ENCODE measurements around the gene COP1. TPM values are rescaled to one million over a fixed set of nuclear protein-coding genes. Genes with fewer than 3 reads are reported as not detected.

The COP1 gene
- total RNA-seq, 4 donors from 2014 or later = 37.7 to 51.4 (median 44.8) TPM

GRCh38 chr1:176222196-176222595, 15.1 kb upstream of the COP1 start:
- no peak overlapping the region for H3K27ac ChIP-seq
- no peaks in the 10 kb centered on the region for H3K9me3 ChIP-seq
- H3K4me1 ChIP-seq = no peaks in the 10 kb centered on the region
- no peak for TF ChIP-seq POLR2AphosphoS5 (IDR thresholded peaks at IDR 0.05)
- no peak for TF ChIP-seq CTCF (IDR thresholded peaks at IDR 0.05)
- TF ChIP-seq EP300 (IDR thresholded peaks at IDR 0.05) = no peak
- TF ChIP-seq POLR2A (IDR thresholded peaks at IDR 0.05) = no peak
- H3K36me3 ChIP-seq = no peaks in the 10 kb centered on the region
- H3K4me3 ChIP-seq = no peak overlapping the region
- H3K27me3 ChIP-seq = no peaks in the 10 kb centered on the region
- WGBS, 2 donors (ENCODE audit: low coverage in 1 of 2) = 40 to 62% methylated on average over 1 of the region's 1 CpG
- ATAC-seq = no peak

- WGBS, 2 donors (ENCODE audit: low coverage in 1 of 2) = 64 to 77% methylated on average over 4 to 7 of the region's 8 CpGs
- Histone ChIP-seq H3K27ac (no peak overlapping the region), H3K4me1 (no peaks in the 10 kb centered on the region), H3K27me3 (no peaks in the 10 kb centered on the region), H3K36me3 (no peaks in the 10 kb centered on the region), H3K4me3 (no peak overlapping the region), H3K9me3 (no peaks in the 10 kb centered on the region)
- ATAC-seq = no peak
- TF ChIP-seq POLR2A (IDR thresholded peaks at IDR 0.05) (no peak), POLR2AphosphoS5 (IDR thresholded peaks at IDR 0.05) (no peak), EP300 (IDR thresholded peaks at IDR 0.05) (no peak), CTCF (IDR thresholded peaks at IDR 0.05) (no peak)
Measured at GRCh38 chr1:176220100-176220689, 13.1 kb upstream of the COP1 start.

- H3K9me3 ChIP-seq = no peaks in the 10 kb centered on the region
- no peaks in the 10 kb centered on the region for H3K36me3 ChIP-seq
- ATAC-seq = no peak
- no peaks in the 10 kb centered on the region for H3K4me1 ChIP-seq
- no peak for TF ChIP-seq EP300 (IDR thresholded peaks at IDR 0.05)
- TF ChIP-seq CTCF (IDR thresholded peaks at IDR 0.05) = no peak
- TF ChIP-seq POLR2AphosphoS5 (IDR thresholded peaks at IDR 0.05) = no peak
- no peak for TF ChIP-seq POLR2A (IDR thresholded peaks at IDR 0.05)
- no peak overlapping the region for H3K4me3 ChIP-seq
- no peaks in the 10 kb centered on the region for H3K27me3 ChIP-seq
- H3K27ac ChIP-seq = no peak overlapping the region
Measured at GRCh38 chr1:176217461-176218099, 10.5 kb upstream of the COP1 start.

- 36 to 54% methylated on average over 1 of the region's 1 CpG for WGBS, 2 donors (ENCODE audit: low coverage in 1 of 2)
- H3K27me3 ChIP-seq = no peaks in the 10 kb centered on the region
- H3K36me3 ChIP-seq = no peaks in the 10 kb centered on the region
- ATAC-seq = no peak
- no peak overlapping the region for H3K27ac ChIP-seq
- H3K9me3 ChIP-seq = no peaks in the 10 kb centered on the region
- TF ChIP-seq POLR2A (IDR thresholded peaks at IDR 0.05) (no peak), EP300 (IDR thresholded peaks at IDR 0.05) (no peak), POLR2AphosphoS5 (IDR thresholded peaks at IDR 0.05) (no peak), CTCF (IDR thresholded peaks at IDR 0.05) (no peak)
- H3K4me1 ChIP-seq = no peaks in the 10 kb centered on the region
- no peak overlapping the region for H3K4me3 ChIP-seq
Measured at GRCh38 chr1:176216031-176216430, 8.9 kb upstream of the COP1 start.
